ENCODE data around the gene ANKS3.

The ANKS3 gene

DNA sequence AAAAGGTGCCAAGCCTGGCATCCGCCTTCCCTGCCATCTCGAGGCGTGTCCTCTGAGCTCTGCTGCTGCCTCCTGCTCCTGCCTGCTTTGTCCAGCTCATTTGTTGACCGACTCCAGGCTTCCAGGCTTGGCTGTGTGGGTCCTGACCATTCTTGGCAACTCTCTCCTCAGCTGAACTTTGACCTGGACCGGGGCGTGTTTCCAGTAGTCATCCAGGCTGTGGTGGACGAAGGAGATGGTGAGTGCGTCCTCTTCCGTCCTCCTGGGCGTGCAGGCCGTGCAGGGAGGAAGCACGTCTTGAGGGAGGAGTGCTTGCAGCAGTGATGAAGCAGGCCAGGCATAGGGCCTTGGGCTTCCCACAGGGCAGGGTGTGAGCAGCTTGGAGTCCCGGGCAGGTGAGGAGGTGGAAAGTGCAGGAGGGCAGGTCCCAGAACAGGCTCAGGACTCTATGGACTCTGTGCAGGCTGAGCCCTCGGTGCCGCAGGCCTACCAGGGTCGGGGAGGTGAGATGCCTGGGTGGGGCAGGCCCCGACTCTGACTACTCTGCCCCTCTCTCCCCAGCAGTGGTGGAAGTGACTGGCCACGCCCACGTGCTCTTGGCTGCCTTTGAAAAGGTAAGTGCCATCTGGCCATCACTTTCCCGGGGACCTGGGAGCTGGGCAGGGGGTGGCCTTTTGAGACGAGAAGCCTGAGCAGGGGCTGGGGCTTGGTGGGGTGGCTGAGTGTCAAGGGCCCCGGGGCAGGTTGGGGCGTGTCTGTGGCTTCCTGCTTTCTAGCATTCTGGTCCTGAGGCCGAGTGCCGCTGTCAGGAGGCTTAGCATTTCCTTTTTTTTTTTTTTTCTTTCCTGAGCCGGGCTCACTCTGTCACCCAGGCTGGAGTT is 69.3 kb downstream of the ANKS3 start:
- DNase-seq = no peak

DNA sequence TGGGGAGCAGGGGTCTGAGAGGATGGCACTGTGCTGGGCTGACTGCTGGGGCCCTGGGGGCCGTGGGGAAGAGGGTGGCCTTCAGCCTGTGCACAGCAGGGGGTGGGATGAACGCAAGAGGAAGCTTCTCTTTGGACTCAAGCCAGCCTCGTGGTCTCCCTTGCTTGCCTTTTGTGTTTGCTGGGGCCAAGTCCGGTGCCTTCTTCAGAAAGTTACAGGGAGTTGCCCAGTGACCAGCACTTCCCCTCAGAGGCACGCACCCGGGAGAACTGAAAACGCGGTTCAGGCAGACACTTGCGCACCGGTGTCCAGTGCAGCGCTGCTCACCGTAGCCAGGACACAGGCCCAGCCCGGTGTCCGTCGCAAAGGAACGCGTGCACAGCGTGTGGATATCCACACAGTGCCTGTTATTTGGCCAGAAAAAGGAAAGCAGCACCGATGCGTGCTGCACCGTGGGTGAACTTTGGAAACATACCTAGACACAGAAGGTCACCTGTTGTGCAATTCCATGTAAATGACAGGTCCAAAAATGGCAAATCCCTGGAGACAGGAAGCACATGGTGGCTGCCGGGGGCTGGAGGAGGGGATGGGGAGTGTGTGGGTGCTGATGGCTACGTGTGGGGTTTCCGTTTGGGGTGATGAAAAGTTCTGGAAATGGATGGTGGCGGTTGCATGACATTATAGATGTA is 70.2 kb downstream of the ANKS3 start:
- DNase-seq = no peak

DNA sequence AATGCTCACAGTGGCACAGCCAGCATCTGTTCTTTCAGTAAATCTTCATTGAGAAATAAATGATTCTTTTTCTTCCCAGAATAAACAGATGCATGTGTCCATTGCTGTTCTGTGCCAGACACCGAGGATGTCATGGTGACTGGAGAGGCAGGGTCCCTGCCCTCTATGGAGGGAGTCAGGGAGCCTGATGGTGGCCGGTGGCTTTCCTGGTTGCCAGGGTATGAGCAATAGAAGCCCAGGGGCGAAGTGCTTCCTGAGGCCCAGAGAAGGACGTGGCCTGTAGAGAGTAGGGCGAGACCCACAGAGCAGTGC is 70.7 kb downstream of the ANKS3 start:
- DNase-seq = no peak

DNA sequence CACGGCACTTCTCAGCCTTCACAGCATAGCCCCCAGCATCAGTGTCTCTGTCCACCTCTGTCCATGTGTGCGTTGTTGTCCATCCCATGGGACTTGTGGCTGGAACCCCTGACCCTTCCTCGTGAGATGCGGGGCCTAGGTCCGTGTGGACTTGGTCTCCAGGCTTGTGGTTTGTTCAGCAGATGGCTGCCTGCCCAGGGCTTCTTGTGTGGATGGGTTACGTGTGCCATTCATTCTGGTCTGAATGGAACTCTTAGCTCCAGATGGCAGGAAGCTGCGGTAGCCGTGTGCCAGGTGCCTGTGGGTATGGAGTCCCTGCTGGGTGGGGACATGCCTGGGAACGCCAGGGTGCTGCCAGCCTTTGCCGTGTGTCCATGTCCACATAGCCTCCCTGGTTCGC is 72.4 kb downstream of the ANKS3 start:
- no peak for DNase-seq

DNA sequence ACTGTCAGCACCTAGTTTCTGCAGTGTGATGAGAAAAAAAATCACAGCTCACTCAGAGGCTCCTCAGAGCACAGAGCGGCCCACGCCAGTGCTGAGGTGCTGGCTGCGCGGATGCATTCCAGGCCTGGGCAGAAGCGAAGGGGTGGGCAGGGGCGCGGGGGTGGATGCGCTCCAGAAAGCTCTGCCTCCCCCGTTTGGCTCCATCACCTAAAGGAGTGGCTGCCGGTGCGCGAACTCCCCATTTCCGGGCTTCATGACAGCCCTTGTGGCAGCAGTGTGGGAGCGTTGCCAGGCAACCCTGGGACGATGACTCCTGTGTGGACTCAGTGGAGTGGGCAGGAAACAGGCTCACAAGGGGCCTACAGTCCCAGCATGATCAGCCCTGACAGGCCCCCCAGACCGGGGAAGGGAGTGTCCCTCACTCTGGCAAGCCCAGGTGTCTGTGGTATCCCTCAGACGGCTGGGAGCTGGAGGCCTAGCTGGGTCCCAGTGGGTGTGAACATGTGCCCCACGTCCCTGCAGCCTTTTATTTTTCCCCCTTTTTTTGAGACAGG is 73.5 kb downstream of the ANKS3 start:
- DNase-seq = peak; percentile 13

GRCh38 chr16:4659363-4660353 is 74.4 kb downstream of the ANKS3 start:
- DNase-seq = no peak

DNA sequence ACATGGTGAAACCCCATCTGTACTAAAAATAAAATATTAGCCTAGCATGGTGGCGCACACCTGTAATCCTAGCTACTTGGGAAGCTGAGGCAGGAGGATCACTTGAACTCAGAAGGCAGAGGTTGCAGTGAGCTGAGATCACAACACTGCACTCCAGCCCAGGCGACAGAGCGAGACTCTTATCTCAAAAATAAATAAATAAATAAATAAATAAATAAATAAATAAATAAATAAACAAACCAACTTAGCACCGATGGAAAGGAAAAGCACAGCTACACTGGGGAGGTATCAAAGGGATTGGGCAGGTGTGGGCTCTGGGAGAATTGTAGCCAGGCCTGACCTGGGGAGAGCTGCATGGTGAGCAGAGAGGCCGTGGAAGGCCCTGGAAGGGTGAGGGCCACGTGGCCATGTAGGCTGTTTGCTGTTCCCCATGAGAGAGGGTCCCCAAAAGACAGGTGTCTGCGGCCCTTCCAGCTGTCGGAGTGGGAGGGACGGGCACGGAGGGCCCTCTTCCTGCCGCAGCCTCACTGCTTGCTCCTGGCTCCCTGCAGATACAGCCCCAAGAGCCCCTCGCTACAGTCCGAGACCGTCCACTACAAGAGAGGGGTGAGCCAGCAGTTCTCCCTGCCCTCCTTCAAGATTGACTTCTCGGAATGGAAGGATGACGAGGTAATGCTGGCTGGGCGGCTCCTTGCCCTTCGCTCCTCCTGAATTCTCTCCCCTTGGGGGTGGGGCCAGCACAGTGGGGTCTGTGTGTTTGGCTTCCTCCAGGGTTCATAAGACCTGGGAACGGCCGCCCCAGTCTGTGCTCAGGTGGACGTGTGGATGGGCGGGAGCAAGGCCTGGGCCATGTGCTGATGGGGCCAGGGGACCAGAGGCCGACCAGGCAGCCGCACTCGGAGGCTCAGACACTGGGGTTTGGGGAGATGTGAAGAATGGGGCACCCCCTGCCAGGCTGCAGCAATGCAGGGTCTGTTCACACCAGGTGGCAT is 77.1 kb downstream of the ANKS3 start:
- no peak for DNase-seq

- no peak for DNase-seq
Observed at GRCh38 chr16:4656221-4656620, 77.8 kb downstream of the ANKS3 start.

- DNase-seq = no peak
Observed at GRCh38 chr16:4655801-4656200, 78.3 kb downstream of the ANKS3 start.

- no peak for DNase-seq
Observed at GRCh38 chr16:4654964-4655590, 79.0 kb downstream of the ANKS3 start.

- DNase-seq = no peak
Observed at GRCh38 chr16:4654011-4654963, 79.8 kb downstream of the ANKS3 start.

GRCh38 chr16:4652561-4652960 is 81.5 kb downstream of the ANKS3 start:
- no peak for DNase-seq

DNA sequence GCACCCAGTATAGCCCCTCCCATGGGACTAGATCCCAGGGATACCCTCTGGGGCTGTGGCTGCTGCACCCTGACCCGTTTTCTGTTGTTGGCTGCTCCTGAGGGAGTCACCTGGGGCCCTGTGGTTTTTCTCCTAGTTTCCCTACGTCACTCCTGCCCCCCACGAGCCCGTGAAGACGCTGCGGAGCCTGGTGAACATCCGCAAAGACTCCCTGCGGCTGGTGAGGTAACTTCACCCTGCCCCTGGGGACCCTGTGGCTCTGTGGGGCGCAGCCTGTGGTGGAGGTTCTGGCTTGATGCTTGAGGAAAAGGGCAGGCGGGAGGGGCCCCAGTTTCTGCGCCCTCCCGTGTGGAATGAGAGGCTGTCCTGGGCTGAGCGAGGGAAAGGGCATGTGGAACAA is 82.2 kb downstream of the ANKS3 start:
- no peak for DNase-seq

- peak; percentile 49 for DNase-seq
Observed at GRCh38 chr16:4650443-4651074, 83.5 kb downstream of the ANKS3 start.

GRCh38 chr16:4649744-4650442 is 84.2 kb downstream of the ANKS3 start:
- DNase-seq = no peak

DNA sequence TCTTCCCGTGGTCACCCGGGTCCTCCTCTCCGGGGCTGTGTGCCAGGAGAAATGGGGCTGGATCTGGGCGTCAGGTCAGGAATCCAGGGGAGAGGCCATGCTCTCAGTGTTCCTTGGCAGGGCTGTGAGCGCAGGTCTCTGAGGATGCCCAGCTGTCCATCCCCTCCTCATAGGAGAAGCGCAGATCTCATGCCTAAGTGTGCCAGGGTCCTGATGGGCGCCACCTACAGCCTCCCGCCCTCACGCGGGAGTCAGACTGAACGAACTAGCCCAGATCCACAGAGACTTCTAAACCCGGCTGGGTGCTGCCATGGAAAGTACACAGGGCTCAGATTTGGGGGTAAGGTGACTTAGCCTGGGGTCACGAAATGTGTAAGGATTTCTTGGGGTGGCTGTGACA is 85.2 kb downstream of the ANKS3 start:
- no peak for DNase-seq

DNA sequence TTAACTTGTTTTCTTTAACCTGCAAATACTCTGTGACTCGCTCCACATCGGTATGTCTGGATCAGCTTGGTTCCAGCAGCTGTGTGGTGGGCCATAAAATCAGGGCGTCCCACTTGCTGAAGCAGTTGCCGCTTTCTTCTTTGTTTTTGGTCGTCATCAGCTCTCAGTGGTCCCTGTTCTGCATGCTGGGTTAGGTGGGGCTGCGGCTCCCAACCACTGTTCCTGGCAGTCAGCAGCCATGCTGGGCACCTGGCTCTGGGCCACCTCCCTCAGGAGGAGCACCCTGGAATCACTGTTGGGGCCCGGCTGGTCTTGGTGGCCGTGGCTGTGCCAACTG is 86.5 kb downstream of the ANKS3 start:
- no peak for DNase-seq

GRCh38 chr16:4646773-4647643 is 87.1 kb downstream of the ANKS3 start:
- DNase-seq = no peak

Measured in eye (tissue), 1 donor.